Measurements from ENCODE around the gene PRR27. TPM values are rescaled to one million over a fixed set of nuclear protein-coding genes. Genes with fewer than 3 reads are reported as not detected.
"Not testable (repeated sequence)": the region's sequence is repeated elsewhere in the genome, so short reads cannot be mapped to it uniquely, and the experiment has no call there.

Gene PRR27
- total and polyA plus RNA-seq, 5 donors: not detected

DNA sequence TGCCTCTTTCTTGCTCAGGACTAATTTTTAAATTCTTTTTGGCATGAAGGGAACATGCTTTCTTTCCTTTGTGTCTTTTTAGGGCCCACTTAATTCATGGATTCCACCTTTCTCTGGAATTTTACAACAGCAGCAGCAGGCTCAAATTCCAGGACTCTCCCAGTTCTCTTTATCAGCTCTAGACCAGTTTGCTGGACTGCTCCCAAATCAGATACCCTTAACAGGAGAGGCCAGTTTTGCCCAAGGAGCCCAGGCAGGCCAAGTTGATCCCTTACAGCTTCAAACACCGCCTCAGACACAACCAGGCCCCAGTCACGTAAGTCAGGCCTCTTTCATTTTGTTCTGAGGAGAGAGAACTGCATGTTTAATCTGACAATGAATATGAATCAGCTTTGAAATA lies 43.8 kb downstream of the PRR27 start:
- no peaks in the 10 kb centered on the region for H3K9me3 ChIP-seq (ENCODE audit: control insufficient read depth, low read length)
- intact Hi-C loops (cut with DNase I): no loop called here
- H3K27me3 ChIP-seq (ENCODE audit: control insufficient read depth, insufficient read depth): no peaks in the 10 kb centered on the region
- H3K27ac ChIP-seq (ENCODE audit: low read length): no peak overlapping the region
- ATAC-seq: no peak
- H3K4me3 ChIP-seq (ENCODE audit: low read length): no peak overlapping the region
- WGBS: 60% methylated on average over 2 of the region's 2 CpGs
- DNase-seq: no peak
- no peaks in the 10 kb centered on the region for H3K4me1 ChIP-seq (ENCODE audit: control insufficient read depth, insufficient read depth, low read length)

DNA sequence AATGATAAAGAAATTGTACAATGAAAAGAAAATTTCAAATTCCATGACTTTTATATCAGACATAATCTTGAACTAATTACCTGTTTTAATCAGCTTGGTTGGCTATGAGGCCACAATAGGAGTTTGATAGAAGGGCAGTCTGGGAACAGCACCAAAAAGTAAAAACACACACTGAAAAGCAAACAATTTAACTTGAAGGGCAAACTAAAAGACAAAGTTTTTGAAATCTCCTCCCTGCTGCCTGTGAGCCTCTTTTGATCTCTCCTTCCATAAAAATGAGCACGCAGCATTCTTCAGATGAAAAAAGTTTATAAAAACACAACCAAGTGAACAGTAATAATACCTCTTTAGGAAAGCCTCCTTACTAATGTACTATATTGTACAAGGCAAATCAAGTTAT lies 49.6 kb downstream of the PRR27 start:
- WGBS: 68% methylated on average over 1 of the region's 1 CpG
- Histone ChIP-seq H3K4me3 (ENCODE audit: low read length) (no peak overlapping the region), H3K27me3 (ENCODE audit: control insufficient read depth, insufficient read depth) (no peaks in the 10 kb centered on the region), H3K4me1 (ENCODE audit: control insufficient read depth, insufficient read depth, low read length) (no peaks in the 10 kb centered on the region), H3K27ac (ENCODE audit: low read length) (no peak overlapping the region), H3K9me3 (ENCODE audit: control insufficient read depth, low read length) (no peaks in the 10 kb centered on the region)
- DNase-seq (no peak), ATAC-seq (no peak)
- intact Hi-C loops (cut with DNase I): no loop called here

DNA sequence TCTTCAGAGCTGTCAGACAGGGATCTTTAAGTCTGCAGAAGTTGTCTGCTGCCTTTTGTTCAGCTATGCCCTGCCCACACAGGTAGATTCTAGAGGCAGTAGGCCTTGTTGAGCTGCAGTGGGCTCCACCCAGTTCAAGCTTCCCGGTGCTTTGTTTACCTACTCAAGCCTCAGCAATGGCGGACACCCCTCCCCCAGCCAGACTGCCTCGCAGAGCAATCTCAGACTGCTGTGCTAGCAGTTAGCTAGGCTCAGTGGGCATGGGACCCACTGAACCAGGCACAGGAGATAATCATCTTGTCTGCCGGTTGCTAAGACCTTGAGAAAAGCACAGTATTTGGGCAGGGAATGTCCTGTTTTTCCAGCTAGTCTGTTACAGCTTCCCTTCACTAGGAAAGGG lies 58.7 kb downstream of the PRR27 start:
- H3K4me3 ChIP-seq (ENCODE audit: low read length); H3K9me3 ChIP-seq (ENCODE audit: control insufficient read depth, low read length); H3K4me1 ChIP-seq (ENCODE audit: control insufficient read depth, insufficient read depth, low read length); H3K27ac ChIP-seq (ENCODE audit: low read length); ATAC-seq; H3K27me3 ChIP-seq (ENCODE audit: control insufficient read depth, insufficient read depth); intact Hi-C loops (cut with DNase I); DNase-seq: not testable (repeated sequence)
- WGBS: 73% methylated on average over 4 of the region's 4 CpGs

Other genes with a start within 250 kb of the PRR27 start
- gene CSN1S1, start 223.2 kb upstream of the PRR27 start, total RNA-seq: not detected
- gene CSN1S1, start 223.2 kb upstream of the PRR27 start, polyA plus RNA-seq: not detected
- not detected for gene CSN2, start 188.5 kb upstream of the PRR27 start, total RNA-seq
- gene CSN2, start 188.5 kb upstream of the PRR27 start, polyA plus RNA-seq: not detected
- gene STATH, start 158.3 kb upstream of the PRR27 start, total RNA-seq: not detected
- not detected for gene STATH, start 158.3 kb upstream of the PRR27 start, polyA plus RNA-seq
- gene HTN3, start 125.8 kb upstream of the PRR27 start, total RNA-seq: not detected
- not detected for gene HTN3, start 125.8 kb upstream of the PRR27 start, polyA plus RNA-seq
- gene HTN1, start 103.8 kb upstream of the PRR27 start, total RNA-seq: not detected
- not detected for gene HTN1, start 103.8 kb upstream of the PRR27 start, polyA plus RNA-seq
- gene ODAM, start 41.5 kb downstream of the PRR27 start, total RNA-seq: not detected
- gene ODAM, start 41.5 kb downstream of the PRR27 start, polyA plus RNA-seq: not detected
- not detected for gene FDCSP, start 71.9 kb downstream of the PRR27 start, total RNA-seq
- not detected for gene FDCSP, start 71.9 kb downstream of the PRR27 start, polyA plus RNA-seq
- gene CSN3, start 88.4 kb downstream of the PRR27 start, total RNA-seq: not detected
- not detected for gene CSN3, start 88.4 kb downstream of the PRR27 start, polyA plus RNA-seq
- gene CABS1, start 180.7 kb downstream of the PRR27 start, total RNA-seq: not detected
- not detected for gene CABS1, start 180.7 kb downstream of the PRR27 start, polyA plus RNA-seq
- not detected for gene SMR3A, start 206.5 kb downstream of the PRR27 start, total RNA-seq
- gene SMR3A, start 206.5 kb downstream of the PRR27 start, polyA plus RNA-seq: not detected
- not detected for gene SMR3B, start 228.9 kb downstream of the PRR27 start, total RNA-seq
- gene SMR3B, start 228.9 kb downstream of the PRR27 start, polyA plus RNA-seq: not detected
- not detected for gene OPRPN, start 243.7 kb downstream of the PRR27 start, total RNA-seq
- gene OPRPN, start 243.7 kb downstream of the PRR27 start, polyA plus RNA-seq: not detected